ENCODE measurements around the gene SEMA6D.

SEMA6D gene

GRCh38 chr15:47792231-47792630 is 74.9 kb downstream of the SEMA6D start:
- DNase-seq = no peak

GRCh38 chr15:47794252-47794914 is 77.1 kb downstream of the SEMA6D start:
- peak; percentile 2 for DNase-seq

GRCh38 chr15:47795864-47796263 is 78.6 kb downstream of the SEMA6D start:
- no peak for DNase-seq

- no peak for DNase-seq
Measured at GRCh38 chr15:47796339-47796738, 79.0 kb downstream of the SEMA6D start.

GRCh38 chr15:47796830-47797229 is 79.5 kb downstream of the SEMA6D start:
- no peak for DNase-seq

GRCh38 chr15:47801522-47801921 is 84.2 kb downstream of the SEMA6D start:
- DNase-seq = no peak

GRCh38 chr15:47802216-47802615 is 84.9 kb downstream of the SEMA6D start:
- no peak for DNase-seq

GRCh38 chr15:47803767-47804166 is 86.5 kb downstream of the SEMA6D start:
- DNase-seq = no peak

- DNase-seq = no peak
Measured at GRCh38 chr15:47804733-47805132, 87.4 kb downstream of the SEMA6D start.

- no peak for DNase-seq
Measured at GRCh38 chr15:47806008-47806407, 88.7 kb downstream of the SEMA6D start.

GRCh38 chr15:47811172-47811571 is 93.9 kb downstream of the SEMA6D start:
- no peak for DNase-seq

GRCh38 chr15:47812470-47812999 is 95.2 kb downstream of the SEMA6D start:
- peak; percentile 56 for DNase-seq

GRCh38 chr15:47813748-47814384 is 96.6 kb downstream of the SEMA6D start:
- DNase-seq = no peak

GRCh38 chr15:47814620-47815019 is 97.3 kb downstream of the SEMA6D start:
- DNase-seq = no peak

- no peak for DNase-seq
Measured at GRCh38 chr15:47817969-47818548, 100.8 kb downstream of the SEMA6D start.

- DNase-seq = no peak
Measured at GRCh38 chr15:47819158-47819557, 101.9 kb downstream of the SEMA6D start.

GRCh38 chr15:47820057-47820746 is 102.9 kb downstream of the SEMA6D start:
- DNase-seq = peak; percentile 72

GRCh38 chr15:47820747-47821319 is 103.5 kb downstream of the SEMA6D start:
- DNase-seq = peak; percentile 78

- no peak for DNase-seq
Measured at GRCh38 chr15:47822048-47822447, 104.7 kb downstream of the SEMA6D start.
